ENCODE measurements around the gene CD58.
A peak's percentile ranks its signal among the peaks of the same experiment; 100 is the strongest.
"Not testable (repeated sequence)": the region's sequence is repeated elsewhere in the genome, so short reads cannot be mapped to it uniquely, and the experiment has no call there.

The CD58 gene

DNA sequence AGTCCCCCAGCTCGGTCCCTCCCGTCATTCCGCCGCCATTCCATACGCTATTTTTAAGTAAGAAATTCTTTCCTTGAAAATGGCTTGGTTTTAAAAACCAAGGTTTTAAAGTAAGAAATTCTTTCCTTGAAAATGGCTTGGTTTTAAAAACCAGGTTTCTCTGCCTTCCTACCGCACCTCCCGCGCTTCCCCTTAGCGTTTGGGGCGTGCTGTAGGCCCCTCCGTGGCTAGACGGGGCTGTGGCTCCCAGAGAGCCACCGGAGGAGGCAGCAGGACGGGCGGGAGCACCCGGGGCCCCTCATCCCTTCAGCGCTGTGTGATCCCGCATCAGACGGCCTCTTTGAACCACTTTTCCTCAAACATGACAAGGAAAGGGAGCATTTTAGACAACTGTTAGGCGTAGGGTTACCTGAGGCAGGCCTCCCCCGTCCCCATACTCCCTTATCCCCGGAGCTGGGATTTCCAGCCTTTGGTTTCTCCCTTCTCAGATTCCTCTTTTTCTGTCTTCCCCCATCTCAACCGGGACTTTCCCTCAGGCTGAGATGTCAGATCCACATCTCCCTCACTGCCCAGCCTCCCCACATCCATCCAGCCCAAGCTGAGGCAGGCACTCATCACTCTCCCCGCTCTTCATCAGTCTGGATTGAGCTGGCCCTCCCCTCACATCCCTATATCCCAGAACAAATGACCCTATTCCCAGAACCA is 541 bp upstream of the CD58 start:
- ATAC-seq (replicated peaks) (peak; percentile 7 to 8), DNase-seq (no peak)
- no peaks in the 10 kb centered on the region for H3K27me3 Mint-ChIP-seq
- peak overlapping the region; percentile 99 for H3K27ac Mint-ChIP-seq
- peak overlapping the region; percentile 97 to 99 for H3K4me3 Mint-ChIP-seq
- H3K9me3 Mint-ChIP-seq, result peaks cover under 1 to 1% of the 10 kb centered on the region in 2 donors
- H3K36me3 Mint-ChIP-seq, result peaks cover 33 to 54% of the 10 kb centered on the region in 2 donors
- peaks cover 53 to 89% of the 10 kb centered on the region in 2 donors for H3K4me1 Mint-ChIP-seq

DNA sequence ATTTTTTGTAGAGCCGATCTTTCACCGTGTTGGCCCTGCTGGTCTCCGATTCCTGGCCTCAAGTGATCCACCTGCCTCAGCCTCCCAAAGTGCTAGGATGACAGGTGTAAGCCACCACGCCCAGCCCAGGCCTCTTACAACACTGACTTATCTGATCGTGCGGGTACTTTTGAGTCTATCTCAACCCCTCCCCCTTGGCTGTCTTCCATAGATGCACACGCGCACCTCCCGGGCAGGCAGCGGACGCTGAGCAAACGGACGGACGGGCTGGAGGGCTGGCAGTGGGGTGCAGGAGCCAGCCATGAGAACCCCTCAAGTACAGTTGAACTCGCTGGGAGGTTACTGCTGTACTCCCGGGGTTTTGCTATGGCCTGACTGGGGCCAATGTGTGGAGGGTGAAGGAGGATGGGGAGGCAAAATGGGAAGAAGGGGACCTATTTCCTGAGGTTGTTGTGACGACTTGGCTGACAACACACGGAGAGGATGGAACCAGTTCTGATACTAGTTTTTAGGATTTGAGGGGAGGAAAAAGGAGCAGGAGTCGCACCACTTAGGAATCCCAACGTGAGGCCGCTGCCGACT is 959 bp downstream of the CD58 start:
- no peaks in the 10 kb centered on the region for H3K27me3 Mint-ChIP-seq
- peaks cover 55 to 87% of the 10 kb centered on the region in 2 donors for H3K4me1 Mint-ChIP-seq
- ATAC-seq (replicated peaks) (peak; percentile 20 to 21), DNase-seq (no peak)
- peaks cover 42 to 56% of the 10 kb centered on the region in 2 donors for H3K36me3 Mint-ChIP-seq
- peak overlapping the region; percentile 97 to 99 for H3K4me3 Mint-ChIP-seq
- H3K9me3 Mint-ChIP-seq, result peaks cover 8 to 11% of the 10 kb centered on the region in 2 donors
- peak overlapping the region; percentile 99 for H3K27ac Mint-ChIP-seq

DNA sequence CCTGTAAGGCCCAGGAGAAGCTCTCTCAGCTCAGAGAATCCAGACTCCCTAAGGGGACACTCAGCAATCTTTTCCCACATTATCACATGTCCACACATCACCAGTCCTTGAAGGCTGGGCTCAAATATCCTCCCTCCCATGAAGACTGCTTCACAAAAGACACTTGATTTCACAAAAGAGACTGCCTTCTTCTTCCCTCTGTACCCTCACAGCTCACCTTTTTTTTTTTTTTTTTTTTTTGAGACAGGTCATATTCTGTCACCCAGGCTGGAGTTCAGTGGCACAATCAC is 1.5 kb downstream of the CD58 start:
- H3K27me3 Mint-ChIP-seq, result no peaks in the 10 kb centered on the region
- peaks cover 12 to 16% of the 10 kb centered on the region in 2 donors for H3K9me3 Mint-ChIP-seq
- ATAC-seq (replicated peaks) (no peak), DNase-seq (no peak)
- peaks cover 55 to 87% of the 10 kb centered on the region in 2 donors for H3K4me1 Mint-ChIP-seq
- H3K36me3 Mint-ChIP-seq, result peaks cover 48 to 60% of the 10 kb centered on the region in 2 donors
- peak overlapping the region; percentile 99 for H3K27ac Mint-ChIP-seq
- peak overlapping the region; percentile 97 to 99 for H3K4me3 Mint-ChIP-seq

DNA sequence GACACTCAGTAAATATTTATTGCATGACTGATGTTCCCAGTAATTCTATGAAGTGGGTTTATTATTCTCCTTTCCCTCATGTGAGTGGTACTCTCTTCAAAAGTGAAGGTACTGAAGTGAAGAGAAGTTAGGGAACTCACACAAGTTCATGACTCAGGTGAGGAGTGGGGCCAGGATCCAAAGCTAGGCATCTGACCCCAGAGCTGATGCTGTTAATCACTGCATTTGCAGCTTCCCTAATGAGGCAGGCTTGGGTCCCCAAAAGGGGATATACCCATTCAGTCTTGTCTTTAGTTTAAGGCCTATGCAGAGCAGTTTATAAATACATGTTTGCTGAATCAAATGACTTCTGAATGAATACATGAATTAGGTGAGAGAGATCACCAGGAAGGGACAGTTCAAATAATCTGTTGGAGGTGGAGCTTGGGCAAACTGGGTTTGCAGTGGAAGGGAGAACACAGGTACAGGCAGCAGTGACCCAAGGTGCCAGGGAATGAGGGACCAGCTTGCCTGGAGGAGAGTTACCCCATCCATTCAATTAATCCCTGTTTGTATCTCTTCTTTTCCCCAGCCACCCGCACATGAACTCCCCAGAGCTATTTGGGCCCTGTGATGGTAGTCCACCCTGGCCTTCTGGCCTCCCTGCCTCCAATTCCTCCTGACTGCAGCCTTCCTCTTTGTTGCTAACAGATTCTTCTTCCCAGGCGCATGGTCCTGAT is 2.0 kb downstream of the CD58 start:
- Mint-ChIP-seq H3K4me3 (peak overlapping the region; percentile 97 to 99), H3K9me3 (peaks cover 17 to 21% of the 10 kb centered on the region in 2 donors), H3K4me1 (peaks cover 56 to 87% of the 10 kb centered on the region in 2 donors), H3K36me3 (peaks cover 53 to 65% of the 10 kb centered on the region in 2 donors), H3K27me3 (no peaks in the 10 kb centered on the region), H3K27ac (peak overlapping the region; percentile 99)
- ATAC-seq (replicated peaks) (no peak), DNase-seq (no peak)

DNA sequence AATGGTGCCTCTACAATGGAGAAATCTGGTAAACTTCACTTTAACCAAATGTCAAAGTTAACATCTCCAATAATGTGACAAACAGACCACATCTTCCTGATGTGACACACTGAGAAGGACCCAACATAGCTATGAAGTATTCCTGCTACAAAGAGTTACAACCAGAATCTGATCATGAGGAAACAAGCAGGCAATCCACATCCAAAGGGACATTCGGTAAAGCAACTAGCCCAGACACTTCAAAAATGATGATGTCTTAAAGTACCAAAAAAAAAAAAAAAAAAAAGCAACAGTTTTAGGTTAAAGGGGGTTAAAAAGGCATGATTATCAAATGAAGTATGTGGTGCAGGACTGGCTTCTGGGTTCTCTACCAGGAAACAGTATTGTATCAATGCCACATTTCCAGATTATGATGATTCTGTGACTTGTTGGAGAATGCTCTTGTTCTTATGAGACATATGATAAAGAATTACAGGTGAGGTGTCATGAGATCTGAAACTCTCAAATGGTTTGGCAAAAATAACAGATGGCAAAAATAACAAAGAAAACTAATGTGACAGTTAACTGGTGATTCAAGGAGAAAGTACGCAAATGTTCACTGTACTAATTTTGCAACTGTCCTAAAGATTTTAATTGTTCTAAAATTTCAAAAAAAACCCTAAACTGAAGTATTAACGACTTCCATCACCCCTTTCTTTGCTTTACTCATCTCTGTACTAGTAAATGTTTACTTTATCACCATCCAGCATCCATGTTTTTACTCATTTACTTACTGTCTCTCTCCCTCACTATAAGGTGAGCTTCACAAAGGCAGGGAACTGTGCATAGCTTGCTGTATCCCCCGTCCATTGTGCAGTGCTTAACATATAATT is 2.8 kb downstream of the CD58 start:
- H3K9me3 Mint-ChIP-seq, result peaks cover 22 to 26% of the 10 kb centered on the region in 2 donors
- peak overlapping the region; percentile 99 for H3K27ac Mint-ChIP-seq
- H3K36me3 Mint-ChIP-seq, result peaks cover 61 to 73% of the 10 kb centered on the region in 2 donors
- no peaks in the 10 kb centered on the region for H3K27me3 Mint-ChIP-seq
- ATAC-seq (replicated peaks) (no peak), DNase-seq (no peak)
- H3K4me1 Mint-ChIP-seq, result peaks cover 60 to 87% of the 10 kb centered on the region in 2 donors
- H3K4me3 Mint-ChIP-seq, result peak overlapping the region; percentile 97 to 99

DNA sequence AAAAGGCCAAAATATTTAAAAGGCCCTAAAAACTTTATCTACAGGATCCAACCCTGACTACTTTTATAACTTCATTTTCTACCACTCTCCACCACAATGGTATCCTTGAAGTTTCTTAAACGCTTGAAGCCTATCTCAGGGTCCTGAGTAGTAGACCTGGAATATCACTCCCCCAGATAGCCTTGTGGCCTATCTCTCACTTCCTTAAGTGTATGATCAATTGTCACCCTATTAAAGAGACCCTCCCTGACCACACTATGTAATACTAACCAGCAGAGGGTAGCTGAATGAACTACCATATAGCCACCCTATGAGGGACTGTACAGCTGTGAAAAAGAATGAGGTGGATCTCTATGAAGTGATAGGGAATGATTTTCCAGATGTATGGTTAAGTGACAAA is 5.6 kb downstream of the CD58 start:
- H3K36me3 Mint-ChIP-seq, result peaks cover 81 to 92% of the 10 kb centered on the region in 2 donors
- peaks cover 68 to 94% of the 10 kb centered on the region in 2 donors for H3K4me1 Mint-ChIP-seq
- DNase-seq, result no peak
- H3K9me3 Mint-ChIP-seq, result peaks cover 25 to 34% of the 10 kb centered on the region in 2 donors
- no peaks in the 10 kb centered on the region for H3K27me3 Mint-ChIP-seq
- H3K4me3 Mint-ChIP-seq, result peak overlapping the region; percentile 66 to 82
- ATAC-seq (replicated peaks), result no peak
- peak overlapping the region; percentile 92 for H3K27ac Mint-ChIP-seq

DNA sequence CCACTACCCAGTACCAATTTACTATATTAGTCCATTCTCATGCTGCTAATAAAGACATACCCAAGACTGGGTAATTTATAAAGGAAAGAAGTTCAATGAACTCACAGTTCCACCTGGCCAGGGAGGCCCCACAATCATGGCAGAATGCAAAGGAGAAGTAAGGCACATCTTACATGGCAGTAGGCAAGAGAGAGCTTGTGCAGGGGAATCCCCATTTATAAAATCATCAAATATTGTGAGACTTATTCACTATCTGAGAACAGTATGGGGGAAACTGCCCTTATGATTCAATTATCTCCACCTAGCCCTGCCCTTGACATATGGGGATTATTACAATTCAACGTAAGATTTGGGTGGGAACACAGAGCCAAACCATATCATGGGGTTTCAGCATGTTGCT is 6.4 kb downstream of the CD58 start:
- Mint-ChIP-seq H3K36me3 (peaks cover 76 to 90% of the 10 kb centered on the region in 2 donors), H3K4me3 (peak overlapping the region; percentile 66 to 82), H3K27ac (peak overlapping the region; percentile 92), H3K4me1 (peaks cover 67 to 95% of the 10 kb centered on the region in 2 donors), H3K27me3 (no peaks in the 10 kb centered on the region), H3K9me3 (peaks cover 25 to 34% of the 10 kb centered on the region in 2 donors)
- peak; percentile 20 to 41 for ATAC-seq (replicated peaks)
- no peak for DNase-seq

DNA sequence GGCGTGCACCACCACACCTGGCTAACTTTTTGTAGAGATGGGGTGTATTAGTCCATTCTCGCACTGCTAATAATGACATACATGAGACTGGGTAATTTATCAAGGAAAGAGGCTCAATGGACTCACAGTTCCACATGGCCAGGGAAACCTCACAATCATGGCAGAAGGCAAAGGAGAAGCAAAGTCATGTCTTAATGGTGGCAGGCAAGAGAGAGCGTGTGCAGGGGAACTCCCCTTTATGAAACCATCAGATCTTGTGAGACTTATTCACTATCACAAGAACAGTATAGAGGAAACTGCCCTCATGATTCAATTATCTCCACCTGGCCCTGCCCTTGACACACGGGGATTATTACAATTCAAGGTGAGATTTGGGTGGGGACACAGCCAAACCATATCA is 8.4 kb downstream of the CD58 start:
- Mint-ChIP-seq H3K36me3 (peaks cover 64 to 83% of the 10 kb centered on the region in 2 donors), H3K4me3 (peak overlapping the region; percentile 50 to 66), H3K4me1 (peaks cover 65 to 95% of the 10 kb centered on the region in 2 donors), H3K9me3 (peaks cover 25 to 34% of the 10 kb centered on the region in 2 donors), H3K27ac (peak overlapping the region; percentile 92)
- not testable (repeated sequence) for DNase-seq; ATAC-seq (replicated peaks); H3K27me3 Mint-ChIP-seq

DNA sequence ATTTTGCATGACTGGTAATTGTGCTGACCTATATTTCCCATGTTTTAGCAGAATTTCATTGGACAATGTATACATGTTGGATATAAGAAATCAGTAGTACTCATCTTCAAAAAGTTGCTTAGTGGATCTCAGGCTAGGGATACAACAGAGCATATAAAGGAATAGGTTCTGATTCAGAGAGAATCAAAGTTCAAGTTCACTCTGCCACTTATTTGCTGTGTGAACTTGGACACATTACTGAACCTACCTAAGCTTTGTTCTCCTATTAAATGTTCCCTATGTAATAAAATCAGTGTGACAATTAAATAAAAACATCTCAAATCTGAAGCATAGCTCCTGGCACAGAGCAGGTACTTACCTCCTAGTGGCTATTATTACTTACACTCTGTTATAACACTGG is 9.3 kb downstream of the CD58 start:
- Mint-ChIP-seq H3K9me3 (peaks cover 24 to 34% of the 10 kb centered on the region in 2 donors), H3K27ac (peak overlapping the region; percentile 80), H3K4me3 (peak overlapping the region; percentile 32 to 53), H3K4me1 (peaks cover 63 to 97% of the 10 kb centered on the region in 2 donors), H3K27me3 (no peaks in the 10 kb centered on the region), H3K36me3 (peaks cover 64 to 80% of the 10 kb centered on the region in 2 donors)
- ATAC-seq (replicated peaks) (no peak), DNase-seq (no peak)

DNA sequence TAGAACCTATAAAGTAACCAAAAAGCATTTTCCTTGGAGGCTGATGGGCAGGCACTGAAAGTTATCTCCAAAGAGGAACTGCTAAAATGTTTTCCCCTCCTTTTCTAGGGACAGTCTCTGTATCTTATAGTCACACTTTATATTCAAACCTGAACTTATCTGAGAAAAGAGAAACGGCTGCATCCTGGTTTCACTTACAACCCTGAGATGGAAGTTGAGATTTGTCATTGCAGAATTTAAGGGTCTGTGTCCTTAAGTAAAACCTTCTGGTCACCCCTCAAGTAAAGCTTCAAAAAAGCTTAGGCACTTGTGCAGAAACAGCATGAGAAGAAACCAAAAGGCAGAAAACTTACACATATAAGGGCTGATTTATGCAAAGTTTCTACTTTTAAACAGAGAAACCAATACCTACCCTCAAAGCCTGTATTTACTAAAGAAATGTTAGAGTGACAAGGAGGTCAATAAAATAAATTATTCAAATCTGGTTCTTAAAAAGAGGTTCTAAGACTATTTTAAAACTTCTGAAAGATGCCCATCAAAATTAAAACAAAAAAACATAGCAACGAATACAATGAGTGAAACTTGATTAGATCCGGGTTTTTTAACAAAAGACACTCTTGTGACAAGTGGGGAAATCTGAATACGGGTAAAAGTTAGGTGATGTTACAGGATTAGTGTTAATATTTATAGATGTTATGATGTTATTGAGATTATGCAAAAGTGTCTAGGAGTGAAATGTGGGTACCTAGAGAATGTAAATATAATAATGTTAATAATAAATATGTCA is 9.9 kb downstream of the CD58 start:
- H3K9me3 Mint-ChIP-seq, result peaks cover 22 to 28% of the 10 kb centered on the region in 2 donors
- peak overlapping the region; percentile 88 for H3K27ac Mint-ChIP-seq
- H3K36me3 Mint-ChIP-seq, result peaks cover 58 to 74% of the 10 kb centered on the region in 2 donors
- H3K4me1 Mint-ChIP-seq, result peaks cover 58 to 97% of the 10 kb centered on the region in 2 donors
- H3K4me3 Mint-ChIP-seq, result peak overlapping the region; percentile 78 to 79
- DNase-seq, result no peak
- ATAC-seq (replicated peaks), result peak in 1 of 2 donors; percentile 6
- H3K27me3 Mint-ChIP-seq, result no peaks in the 10 kb centered on the region

DNA sequence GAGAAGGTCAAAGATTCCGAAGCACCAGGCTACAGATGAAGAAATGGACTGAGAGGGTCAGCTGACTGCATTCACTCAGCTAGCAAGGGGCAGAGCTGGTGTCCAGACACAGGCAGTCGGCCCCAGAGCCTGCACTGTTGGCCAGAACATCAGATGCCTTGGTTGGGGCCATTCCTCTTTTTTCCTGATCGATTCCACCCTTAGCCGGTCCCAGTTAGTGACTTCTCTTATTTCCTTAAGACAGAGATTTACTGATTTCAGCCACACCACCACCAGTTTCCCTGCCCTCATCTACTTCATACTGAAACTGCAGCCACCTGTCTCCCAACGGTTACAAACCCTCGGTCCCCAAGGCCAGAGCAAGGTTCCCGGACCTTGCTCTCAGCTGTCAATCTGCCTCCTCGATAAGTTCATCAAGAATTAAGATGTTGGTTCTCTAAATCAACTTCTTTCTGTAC is 11.5 kb downstream of the CD58 start:
- Mint-ChIP-seq H3K36me3 (peaks cover 55 to 73% of the 10 kb centered on the region in 2 donors), H3K9me3 (peaks cover 13 to 18% of the 10 kb centered on the region in 2 donors), H3K4me1 (peaks cover 52 to 97% of the 10 kb centered on the region in 2 donors), H3K27me3 (no peaks in the 10 kb centered on the region), H3K4me3 (peak overlapping the region; percentile 72 to 74), H3K27ac (peak overlapping the region; percentile 99)
- ATAC-seq (replicated peaks) (no peak), DNase-seq (no peak)

DNA sequence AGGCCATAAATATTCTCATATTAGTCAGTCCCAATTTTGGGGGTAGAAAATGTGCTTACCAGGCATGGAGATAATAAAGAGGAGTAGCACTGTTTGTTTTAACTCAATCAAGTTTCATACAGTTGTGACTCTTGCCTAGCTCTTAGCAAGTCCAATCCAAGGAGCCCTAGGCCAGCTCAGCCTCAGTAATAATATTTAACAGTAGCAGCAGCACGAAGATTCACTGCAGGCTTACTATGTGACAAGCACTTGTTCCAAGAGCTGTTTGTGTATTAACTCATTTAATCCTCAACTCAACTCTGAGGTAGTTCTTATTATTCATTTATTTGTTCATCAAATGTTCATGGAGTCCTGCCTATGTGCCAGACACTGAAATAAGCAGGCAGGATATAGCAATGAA is 12.3 kb downstream of the CD58 start:
- H3K36me3 Mint-ChIP-seq, result peaks cover 51 to 69% of the 10 kb centered on the region in 2 donors

DNA sequence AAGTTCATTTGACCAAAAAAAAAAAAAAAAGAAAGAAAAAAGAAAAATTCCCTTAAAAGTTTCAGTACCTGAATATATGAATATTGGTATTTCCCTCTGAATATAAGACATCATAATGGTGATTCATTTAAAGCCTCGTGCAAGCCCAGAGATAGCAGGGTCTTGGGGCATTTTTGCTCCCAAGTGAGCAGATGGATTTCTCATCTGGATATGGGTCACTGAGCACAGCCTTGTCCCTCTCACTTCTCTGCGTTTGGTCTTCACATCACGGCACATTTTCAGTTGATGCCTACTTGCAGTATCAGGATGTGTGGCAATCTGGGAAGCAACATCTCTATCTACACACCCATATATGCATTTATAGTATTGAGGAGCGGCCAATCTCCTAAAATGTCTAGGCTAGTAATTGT is 12.7 kb downstream of the CD58 start:
- H3K27me3 Mint-ChIP-seq, result no peaks in the 10 kb centered on the region
- H3K4me1 Mint-ChIP-seq, result peaks cover 49 to 94% of the 10 kb centered on the region in 2 donors
- H3K27ac Mint-ChIP-seq, result peak overlapping the region; percentile 99
- peaks cover 3 to 8% of the 10 kb centered on the region in 2 donors for H3K9me3 Mint-ChIP-seq
- DNase-seq (peak; percentile 79), ATAC-seq (replicated peaks) (peak; percentile 73 to 77)
- H3K4me3 Mint-ChIP-seq, result peak overlapping the region; percentile 72 to 74
- H3K36me3 Mint-ChIP-seq, result peaks cover 51 to 69% of the 10 kb centered on the region in 2 donors

More for the DNA sequence above, 12.3 kb downstream of the CD58 start:
- H3K27ac Mint-ChIP-seq, result peak overlapping the region; percentile 99
- H3K4me3 Mint-ChIP-seq, result peak overlapping the region; percentile 72 to 74
- ATAC-seq (replicated peaks), result peak; percentile 2 to 3
- no peaks in the 10 kb centered on the region for H3K27me3 Mint-ChIP-seq
- H3K9me3 Mint-ChIP-seq, result peaks cover 7 to 12% of the 10 kb centered on the region in 2 donors
- DNase-seq, result no peak
- H3K4me1 Mint-ChIP-seq, result peaks cover 49 to 94% of the 10 kb centered on the region in 2 donors

Data from stimulated activated naive B cell treated with anti-CD40 and anti-IgM and Interleukin-4, amounts not matched to agents 10 μg/mL and 1 μg/mL and 100 μg/mL, for 72 hours (primary cell).